ENCODE data around the gene DYSF.

DYSF gene

DNA sequence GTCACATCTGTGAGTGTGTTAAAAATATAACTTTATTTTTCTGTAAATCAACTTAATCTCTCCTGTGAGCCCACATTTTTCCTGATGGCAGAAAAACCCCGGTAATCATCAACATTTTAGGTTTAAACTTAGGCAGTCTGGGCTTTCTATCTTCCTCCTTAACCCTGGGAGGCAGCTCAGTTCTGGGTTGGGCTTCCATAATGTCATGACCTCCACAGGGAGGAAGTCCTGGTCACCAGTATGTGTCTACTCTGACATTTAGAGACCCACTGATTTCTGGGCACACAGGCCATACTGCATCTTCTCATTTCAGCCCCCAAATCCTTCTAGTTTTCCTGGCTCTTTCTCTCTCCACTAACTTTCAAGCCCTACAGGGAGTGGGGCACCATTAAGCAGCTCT, 181.2 kb downstream of the DYSF start:
- no peaks in the 10 kb centered on the region for H3K4me1 ChIP-seq (ENCODE audit: insufficient read depth, poor library complexity, severe bottlenecking)
- no peak overlapping the region for H3K27ac ChIP-seq (ENCODE audit: poor library complexity, severe bottlenecking)
- no peaks in the 10 kb centered on the region for H3K9me3 ChIP-seq (ENCODE audit: severe bottlenecking)
- TF ChIP-seq, protein P1, sequence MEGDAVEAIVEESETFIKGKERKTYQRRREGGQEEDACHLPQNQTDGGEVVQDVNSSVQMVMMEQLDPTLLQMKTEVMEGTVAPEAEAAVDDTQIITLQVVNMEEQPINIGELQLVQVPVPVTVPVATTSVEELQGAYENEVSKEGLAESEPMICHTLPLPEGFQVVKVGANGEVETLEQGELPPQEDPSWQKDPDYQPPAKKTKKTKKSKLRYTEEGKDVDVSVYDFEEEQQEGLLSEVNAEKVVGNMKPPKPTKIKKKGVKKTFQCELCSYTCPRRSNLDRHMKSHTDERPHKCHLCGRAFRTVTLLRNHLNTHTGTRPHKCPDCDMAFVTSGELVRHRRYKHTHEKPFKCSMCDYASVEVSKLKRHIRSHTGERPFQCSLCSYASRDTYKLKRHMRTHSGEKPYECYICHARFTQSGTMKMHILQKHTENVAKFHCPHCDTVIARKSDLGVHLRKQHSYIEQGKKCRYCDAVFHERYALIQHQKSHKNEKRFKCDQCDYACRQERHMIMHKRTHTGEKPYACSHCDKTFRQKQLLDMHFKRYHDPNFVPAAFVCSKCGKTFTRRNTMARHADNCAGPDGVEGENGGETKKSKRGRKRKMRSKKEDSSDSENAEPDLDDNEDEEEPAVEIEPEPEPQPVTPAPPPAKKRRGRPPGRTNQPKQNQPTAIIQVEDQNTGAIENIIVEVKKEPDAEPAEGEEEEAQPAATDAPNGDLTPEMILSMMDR (IDR thresholded peaks at IDR 0.05; ENCODE audit: poor library complexity, severe bottlenecking) = no peak
- H3K27me3 ChIP-seq (ENCODE audit: insufficient read depth, poor library complexity, severe bottlenecking) = no peaks in the 10 kb centered on the region
- no peak for DNase-seq (ENCODE audit: low spot score)
- ATAC-seq (ENCODE audit: low read depth) = no peak
- H3K36me3 ChIP-seq (ENCODE audit: low read depth) = no peaks in the 10 kb centered on the region
- H3K4me3 ChIP-seq (ENCODE audit: severe bottlenecking) = no peak overlapping the region

DNA sequence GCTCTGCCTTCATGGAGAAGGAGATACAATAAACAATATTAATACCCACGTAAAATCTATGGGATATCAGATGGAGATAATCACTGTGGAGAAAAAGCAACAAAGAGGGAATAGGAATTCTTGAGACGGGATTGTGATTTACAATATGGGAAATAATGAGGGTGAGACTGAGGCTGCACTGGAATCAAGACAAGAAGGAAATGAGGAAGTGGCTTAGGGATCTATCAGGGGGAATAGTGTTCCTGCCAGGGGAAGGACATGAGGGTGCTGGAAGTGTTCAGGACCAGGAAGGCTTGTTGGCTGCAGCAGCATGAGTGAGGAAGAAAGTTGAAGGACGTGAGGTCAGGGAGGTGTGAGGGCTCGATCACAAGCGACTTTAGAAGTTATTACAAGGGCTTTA, 182.4 kb downstream of the DYSF start:
- no peaks in the 10 kb centered on the region for H3K27me3 ChIP-seq (ENCODE audit: insufficient read depth, poor library complexity, severe bottlenecking)
- H3K9me3 ChIP-seq (ENCODE audit: severe bottlenecking) = no peaks in the 10 kb centered on the region
- no peaks in the 10 kb centered on the region for H3K4me1 ChIP-seq (ENCODE audit: insufficient read depth, poor library complexity, severe bottlenecking)
- TF ChIP-seq, protein P1 (IDR thresholded peaks at IDR 0.05; ENCODE audit: poor library complexity, severe bottlenecking) = no peak
- H3K36me3 ChIP-seq (ENCODE audit: low read depth) = no peaks in the 10 kb centered on the region
- DNase-seq (ENCODE audit: low spot score) = no peak
- no peak for ATAC-seq (ENCODE audit: low read depth)
- no peak overlapping the region for H3K4me3 ChIP-seq (ENCODE audit: severe bottlenecking)
- no peak overlapping the region for H3K27ac ChIP-seq (ENCODE audit: poor library complexity, severe bottlenecking)

DNA sequence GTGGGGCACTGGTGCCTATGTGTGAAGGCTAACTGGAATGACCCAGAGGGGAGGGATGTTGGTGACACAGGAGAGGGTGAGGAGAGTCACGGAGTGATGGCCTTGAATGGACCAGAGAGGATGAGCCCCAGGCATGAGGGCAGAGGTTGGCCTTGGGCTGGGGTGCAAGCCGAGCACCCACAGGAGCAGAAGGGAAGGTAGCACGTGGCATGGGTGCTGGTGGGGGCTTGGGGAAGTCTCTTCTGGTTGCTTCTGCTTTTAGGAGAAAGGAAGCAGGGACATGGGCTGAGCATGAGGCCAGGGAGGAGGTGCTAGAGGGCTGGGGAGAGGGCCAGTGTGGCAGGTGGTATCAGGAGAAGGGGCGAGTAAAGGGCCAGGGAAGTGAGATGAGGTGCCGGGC, 183.8 kb downstream of the DYSF start:
- DNase-seq (ENCODE audit: low spot score) (no peak), ATAC-seq (ENCODE audit: low read depth) (no peak)
- no peaks in the 10 kb centered on the region for H3K4me1 ChIP-seq (ENCODE audit: insufficient read depth, poor library complexity, severe bottlenecking)
- H3K9me3 ChIP-seq (ENCODE audit: severe bottlenecking) = no peaks in the 10 kb centered on the region
- TF ChIP-seq, protein P1 (IDR thresholded peaks at IDR 0.05; ENCODE audit: poor library complexity, severe bottlenecking) = no peak
- no peak overlapping the region for H3K27ac ChIP-seq (ENCODE audit: poor library complexity, severe bottlenecking)
- H3K4me3 ChIP-seq (ENCODE audit: severe bottlenecking) = no peak overlapping the region
- no peaks in the 10 kb centered on the region for H3K27me3 ChIP-seq (ENCODE audit: insufficient read depth, poor library complexity, severe bottlenecking)
- H3K36me3 ChIP-seq (ENCODE audit: low read depth) = no peaks in the 10 kb centered on the region

DNA sequence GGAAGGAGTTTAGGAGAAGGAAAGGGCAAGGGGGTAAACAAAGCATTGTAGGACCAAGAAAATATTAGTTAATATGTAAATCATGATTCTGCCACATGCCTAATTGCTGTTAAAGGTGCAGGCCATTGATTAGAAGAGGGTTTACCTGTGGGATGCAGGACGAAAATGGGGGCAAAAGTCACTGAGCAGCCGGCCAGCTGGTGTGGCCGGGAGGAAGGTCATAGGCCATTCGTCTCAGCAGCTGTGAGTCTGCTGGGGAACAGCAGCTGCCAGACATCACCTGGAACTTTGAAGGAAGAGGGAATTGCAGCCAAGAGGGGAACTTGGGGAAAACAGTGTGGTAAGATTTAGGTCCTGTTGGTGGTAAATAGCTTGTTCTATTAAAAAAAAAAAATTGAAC, 184.4 kb downstream of the DYSF start:
- no peak overlapping the region for H3K4me3 ChIP-seq (ENCODE audit: severe bottlenecking)
- H3K4me1 ChIP-seq (ENCODE audit: insufficient read depth, poor library complexity, severe bottlenecking) = no peaks in the 10 kb centered on the region
- no peak overlapping the region for H3K27ac ChIP-seq (ENCODE audit: poor library complexity, severe bottlenecking)
- no peaks in the 10 kb centered on the region for H3K27me3 ChIP-seq (ENCODE audit: insufficient read depth, poor library complexity, severe bottlenecking)
- ATAC-seq (ENCODE audit: low read depth) (no peak), DNase-seq (ENCODE audit: low spot score) (no peak)
- TF ChIP-seq, protein P1 (IDR thresholded peaks at IDR 0.05; ENCODE audit: poor library complexity, severe bottlenecking) = no peak
- no peaks in the 10 kb centered on the region for H3K9me3 ChIP-seq (ENCODE audit: severe bottlenecking)
- no peaks in the 10 kb centered on the region for H3K36me3 ChIP-seq (ENCODE audit: low read depth)

DNA sequence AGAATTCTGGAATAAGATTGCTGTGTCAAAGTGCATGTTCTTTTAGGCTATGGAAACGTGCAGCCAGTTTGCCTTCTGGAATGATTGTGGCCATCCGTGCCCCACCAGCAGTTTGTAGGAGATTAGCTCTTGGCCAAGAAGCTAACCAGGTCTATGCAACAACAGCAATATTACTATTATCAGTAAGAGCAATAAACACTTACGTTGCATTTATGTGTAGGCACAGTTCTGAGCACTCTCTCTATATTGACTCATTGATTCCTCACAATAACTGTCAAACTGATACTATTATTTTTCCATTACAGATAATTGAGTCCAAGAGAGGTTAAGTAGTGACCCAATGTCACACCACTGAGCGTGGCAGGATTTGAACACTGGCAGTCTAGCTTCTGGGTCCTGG, 186.4 kb downstream of the DYSF start:
- no peak overlapping the region for H3K27ac ChIP-seq (ENCODE audit: poor library complexity, severe bottlenecking)
- TF ChIP-seq, protein P1 (IDR thresholded peaks at IDR 0.05; ENCODE audit: poor library complexity, severe bottlenecking) = no peak
- H3K27me3 ChIP-seq (ENCODE audit: insufficient read depth, poor library complexity, severe bottlenecking) = no peaks in the 10 kb centered on the region
- no peaks in the 10 kb centered on the region for H3K4me1 ChIP-seq (ENCODE audit: insufficient read depth, poor library complexity, severe bottlenecking)
- DNase-seq (ENCODE audit: low spot score) = no peak
- no peaks in the 10 kb centered on the region for H3K36me3 ChIP-seq (ENCODE audit: low read depth)
- no peak overlapping the region for H3K4me3 ChIP-seq (ENCODE audit: severe bottlenecking)
- no peak for ATAC-seq (ENCODE audit: low read depth)
- H3K9me3 ChIP-seq (ENCODE audit: severe bottlenecking) = no peaks in the 10 kb centered on the region

Measured in RWPE2 (cell line).